ENCODE results near the gene MCHR1.
"Not testable (repeated sequence)": the region's sequence is repeated elsewhere in the genome, so short reads cannot be mapped to it uniquely, and the experiment has no call there.

The MCHR1 gene

GRCh38 chr22:40673017-40673416, 6.3 kb upstream of the MCHR1 start:
- Histone ChIP-seq H3K27ac (ENCODE audit: insufficient read depth, low read length, poor library complexity, severe bottlenecking) (no peak overlapping the region), H3K36me3 (ENCODE audit: control insufficient read depth, insufficient read depth, low read length) (no peaks in the 10 kb centered on the region), H3K27me3 (replicated peaks; ENCODE audit: control insufficient read depth, insufficient read depth, low read length, poor library complexity, severe bottlenecking) (no peaks in the 10 kb centered on the region), H3K4me1 (ENCODE audit: control insufficient read depth, insufficient read depth, low read length, poor library complexity, severe bottlenecking) (no peaks in the 10 kb centered on the region), H3K9me3 (ENCODE audit: control insufficient read depth, low read length) (no peaks in the 10 kb centered on the region), H3K4me3 (ENCODE audit: insufficient read depth, low read depth, low read length, poor library complexity, severe bottlenecking) (no peak overlapping the region)
- no peak for DNase-seq

GRCh38 chr22:40674274-40674673, 5.0 kb upstream of the MCHR1 start:
- Histone ChIP-seq H3K36me3 (ENCODE audit: control insufficient read depth, insufficient read depth, low read length) (no peaks in the 10 kb centered on the region), H3K27me3 (replicated peaks; ENCODE audit: control insufficient read depth, insufficient read depth, low read length, poor library complexity, severe bottlenecking) (no peaks in the 10 kb centered on the region), H3K4me3 (ENCODE audit: insufficient read depth, low read depth, low read length, poor library complexity, severe bottlenecking) (no peak overlapping the region), H3K9me3 (ENCODE audit: control insufficient read depth, low read length) (no peaks in the 10 kb centered on the region), H3K27ac (ENCODE audit: insufficient read depth, low read length, poor library complexity, severe bottlenecking) (no peak overlapping the region), H3K4me1 (ENCODE audit: control insufficient read depth, insufficient read depth, low read length, poor library complexity, severe bottlenecking) (no peaks in the 10 kb centered on the region)
- DNase-seq = no peak

GRCh38 chr22:40676166-40676565, 3.1 kb upstream of the MCHR1 start:
- not testable (repeated sequence) for DNase-seq; H3K36me3 ChIP-seq (ENCODE audit: control insufficient read depth, insufficient read depth, low read length); H3K27me3 ChIP-seq (replicated peaks; ENCODE audit: control insufficient read depth, insufficient read depth, low read length, poor library complexity, severe bottlenecking); H3K4me1 ChIP-seq (ENCODE audit: control insufficient read depth, insufficient read depth, low read length, poor library complexity, severe bottlenecking); H3K9me3 ChIP-seq (ENCODE audit: control insufficient read depth, low read length); H3K4me3 ChIP-seq (ENCODE audit: insufficient read depth, low read depth, low read length, poor library complexity, severe bottlenecking); H3K27ac ChIP-seq (ENCODE audit: insufficient read depth, low read length, poor library complexity, severe bottlenecking)

- H3K4me3 ChIP-seq (ENCODE audit: insufficient read depth, low read depth, low read length, poor library complexity, severe bottlenecking) = no peak overlapping the region
- no peaks in the 10 kb centered on the region for H3K9me3 ChIP-seq (ENCODE audit: control insufficient read depth, low read length)
- H3K27ac ChIP-seq (ENCODE audit: insufficient read depth, low read length, poor library complexity, severe bottlenecking) = no peak overlapping the region
- H3K4me1 ChIP-seq (ENCODE audit: control insufficient read depth, insufficient read depth, low read length, poor library complexity, severe bottlenecking) = no peaks in the 10 kb centered on the region
- no peaks in the 10 kb centered on the region for H3K27me3 ChIP-seq (replicated peaks; ENCODE audit: control insufficient read depth, insufficient read depth, low read length, poor library complexity, severe bottlenecking)
- no peaks in the 10 kb centered on the region for H3K36me3 ChIP-seq (ENCODE audit: control insufficient read depth, insufficient read depth, low read length)
- DNase-seq = no peak
Observed at GRCh38 chr22:40676644-40677043, 2.6 kb upstream of the MCHR1 start.

GRCh38 chr22:40678493-40679248, 613 bp upstream of the MCHR1 start:
- Histone ChIP-seq H3K27me3 (replicated peaks; ENCODE audit: control insufficient read depth, insufficient read depth, low read length, poor library complexity, severe bottlenecking) (no peaks in the 10 kb centered on the region), H3K4me3 (ENCODE audit: insufficient read depth, low read depth, low read length, poor library complexity, severe bottlenecking) (no peak overlapping the region), H3K9me3 (ENCODE audit: control insufficient read depth, low read length) (no peaks in the 10 kb centered on the region), H3K27ac (ENCODE audit: insufficient read depth, low read length, poor library complexity, severe bottlenecking) (no peak overlapping the region), H3K4me1 (ENCODE audit: control insufficient read depth, insufficient read depth, low read length, poor library complexity, severe bottlenecking) (no peaks in the 10 kb centered on the region), H3K36me3 (ENCODE audit: control insufficient read depth, insufficient read depth, low read length) (no peaks in the 10 kb centered on the region)
- no peak for DNase-seq

GRCh38 chr22:40679964-40680818, 907 bp downstream of the MCHR1 start:
- H3K4me3 ChIP-seq (ENCODE audit: insufficient read depth, low read depth, low read length, poor library complexity, severe bottlenecking) = no peak overlapping the region
- no peaks in the 10 kb centered on the region for H3K9me3 ChIP-seq (ENCODE audit: control insufficient read depth, low read length)
- H3K27me3 ChIP-seq (replicated peaks; ENCODE audit: control insufficient read depth, insufficient read depth, low read length, poor library complexity, severe bottlenecking) = no peaks in the 10 kb centered on the region
- no peak overlapping the region for H3K27ac ChIP-seq (ENCODE audit: insufficient read depth, low read length, poor library complexity, severe bottlenecking)
- no peaks in the 10 kb centered on the region for H3K36me3 ChIP-seq (ENCODE audit: control insufficient read depth, insufficient read depth, low read length)
- H3K4me1 ChIP-seq (ENCODE audit: control insufficient read depth, insufficient read depth, low read length, poor library complexity, severe bottlenecking) = peaks cover 2% of the 10 kb centered on the region
- DNase-seq = no peak

- DNase-seq = no peak
- Histone ChIP-seq H3K9me3 (ENCODE audit: control insufficient read depth, low read length) (no peaks in the 10 kb centered on the region), H3K36me3 (ENCODE audit: control insufficient read depth, insufficient read depth, low read length) (no peaks in the 10 kb centered on the region), H3K4me1 (ENCODE audit: control insufficient read depth, insufficient read depth, low read length, poor library complexity, severe bottlenecking) (peaks cover 2% of the 10 kb centered on the region), H3K27ac (ENCODE audit: insufficient read depth, low read length, poor library complexity, severe bottlenecking) (no peak overlapping the region), H3K27me3 (replicated peaks; ENCODE audit: control insufficient read depth, insufficient read depth, low read length, poor library complexity, severe bottlenecking) (no peaks in the 10 kb centered on the region), H3K4me3 (ENCODE audit: insufficient read depth, low read depth, low read length, poor library complexity, severe bottlenecking) (no peak overlapping the region)
Observed at GRCh38 chr22:40680819-40681183, 1.5 kb downstream of the MCHR1 start.

GRCh38 chr22:40681451-40681850, 2.2 kb downstream of the MCHR1 start:
- Histone ChIP-seq H3K27me3 (replicated peaks; ENCODE audit: control insufficient read depth, insufficient read depth, low read length, poor library complexity, severe bottlenecking) (no peaks in the 10 kb centered on the region), H3K36me3 (ENCODE audit: control insufficient read depth, insufficient read depth, low read length) (no peaks in the 10 kb centered on the region), H3K9me3 (ENCODE audit: control insufficient read depth, low read length) (no peaks in the 10 kb centered on the region), H3K4me1 (ENCODE audit: control insufficient read depth, insufficient read depth, low read length, poor library complexity, severe bottlenecking) (peaks cover 2% of the 10 kb centered on the region), H3K4me3 (ENCODE audit: insufficient read depth, low read depth, low read length, poor library complexity, severe bottlenecking) (no peak overlapping the region), H3K27ac (ENCODE audit: insufficient read depth, low read length, poor library complexity, severe bottlenecking) (no peak overlapping the region)
- no peak for DNase-seq

GRCh38 chr22:40684728-40685127, 5.4 kb downstream of the MCHR1 start:
- DNase-seq = no peak
- Histone ChIP-seq H3K4me3 (ENCODE audit: insufficient read depth, low read depth, low read length, poor library complexity, severe bottlenecking) (peak overlapping the region; percentile 13), H3K4me1 (ENCODE audit: control insufficient read depth, insufficient read depth, low read length, poor library complexity, severe bottlenecking) (peaks cover 2% of the 10 kb centered on the region), H3K27ac (ENCODE audit: insufficient read depth, low read length, poor library complexity, severe bottlenecking) (no peak overlapping the region), H3K27me3 (replicated peaks; ENCODE audit: control insufficient read depth, insufficient read depth, low read length, poor library complexity, severe bottlenecking) (no peaks in the 10 kb centered on the region), H3K36me3 (ENCODE audit: control insufficient read depth, insufficient read depth, low read length) (no peaks in the 10 kb centered on the region), H3K9me3 (ENCODE audit: control insufficient read depth, low read length) (no peaks in the 10 kb centered on the region)

- Histone ChIP-seq H3K27me3 (replicated peaks; ENCODE audit: control insufficient read depth, insufficient read depth, low read length, poor library complexity, severe bottlenecking) (no peaks in the 10 kb centered on the region), H3K27ac (ENCODE audit: insufficient read depth, low read length, poor library complexity, severe bottlenecking) (no peak overlapping the region), H3K36me3 (ENCODE audit: control insufficient read depth, insufficient read depth, low read length) (no peaks in the 10 kb centered on the region), H3K4me3 (ENCODE audit: insufficient read depth, low read depth, low read length, poor library complexity, severe bottlenecking) (peak overlapping the region; percentile 13), H3K4me1 (ENCODE audit: control insufficient read depth, insufficient read depth, low read length, poor library complexity, severe bottlenecking) (peaks cover 2% of the 10 kb centered on the region), H3K9me3 (ENCODE audit: control insufficient read depth, low read length) (no peaks in the 10 kb centered on the region)
- DNase-seq = no peak
Observed at GRCh38 chr22:40685406-40685805, 6.1 kb downstream of the MCHR1 start.
